AG09319 (cell line): Measurements from ENCODE around the gene UBE2C.

ENCODE experiments used
- DNase-seq: peaks from one replicate; pipeline ENCODE4 v3.0.0-alpha.2; 2010; ENCODE audit warnings: low read depth; ENCODE audit errors: extremely low read depth
- TF ChIP-seq, protein P1 (sequence below): IDR thresholded peaks from 2 replicates; pipeline ENCODE4 v1.5.1; 2011; ENCODE audit warnings: low read depth, mild to moderate bottlenecking, inconsistent platforms, low read length, moderate library complexity

Gene UBE2C

DNA sequence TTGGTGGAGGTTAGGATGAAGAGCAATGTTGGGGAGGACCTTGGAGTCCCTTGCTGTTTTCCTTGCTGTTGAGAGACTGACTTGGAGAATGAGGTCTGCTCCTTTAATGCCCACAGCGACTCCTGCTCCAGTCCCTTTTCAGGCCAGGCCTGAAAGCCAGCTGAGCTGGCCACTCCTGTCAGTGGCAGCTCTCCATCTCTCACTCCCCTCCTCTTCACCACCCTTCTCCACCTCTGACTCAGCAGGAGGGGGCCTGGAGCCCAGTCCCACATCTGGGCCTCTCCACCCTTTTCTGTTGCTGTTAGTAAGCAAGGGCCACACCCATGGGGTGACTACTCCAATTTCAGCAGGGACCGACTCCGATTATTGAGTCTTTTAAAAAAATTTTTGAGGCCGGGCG lies 23.4 kb downstream of the UBE2C start:
- TF ChIP-seq, protein P1, sequence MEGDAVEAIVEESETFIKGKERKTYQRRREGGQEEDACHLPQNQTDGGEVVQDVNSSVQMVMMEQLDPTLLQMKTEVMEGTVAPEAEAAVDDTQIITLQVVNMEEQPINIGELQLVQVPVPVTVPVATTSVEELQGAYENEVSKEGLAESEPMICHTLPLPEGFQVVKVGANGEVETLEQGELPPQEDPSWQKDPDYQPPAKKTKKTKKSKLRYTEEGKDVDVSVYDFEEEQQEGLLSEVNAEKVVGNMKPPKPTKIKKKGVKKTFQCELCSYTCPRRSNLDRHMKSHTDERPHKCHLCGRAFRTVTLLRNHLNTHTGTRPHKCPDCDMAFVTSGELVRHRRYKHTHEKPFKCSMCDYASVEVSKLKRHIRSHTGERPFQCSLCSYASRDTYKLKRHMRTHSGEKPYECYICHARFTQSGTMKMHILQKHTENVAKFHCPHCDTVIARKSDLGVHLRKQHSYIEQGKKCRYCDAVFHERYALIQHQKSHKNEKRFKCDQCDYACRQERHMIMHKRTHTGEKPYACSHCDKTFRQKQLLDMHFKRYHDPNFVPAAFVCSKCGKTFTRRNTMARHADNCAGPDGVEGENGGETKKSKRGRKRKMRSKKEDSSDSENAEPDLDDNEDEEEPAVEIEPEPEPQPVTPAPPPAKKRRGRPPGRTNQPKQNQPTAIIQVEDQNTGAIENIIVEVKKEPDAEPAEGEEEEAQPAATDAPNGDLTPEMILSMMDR, result no peak
- peak; percentile 78 for DNase-seq

DNA sequence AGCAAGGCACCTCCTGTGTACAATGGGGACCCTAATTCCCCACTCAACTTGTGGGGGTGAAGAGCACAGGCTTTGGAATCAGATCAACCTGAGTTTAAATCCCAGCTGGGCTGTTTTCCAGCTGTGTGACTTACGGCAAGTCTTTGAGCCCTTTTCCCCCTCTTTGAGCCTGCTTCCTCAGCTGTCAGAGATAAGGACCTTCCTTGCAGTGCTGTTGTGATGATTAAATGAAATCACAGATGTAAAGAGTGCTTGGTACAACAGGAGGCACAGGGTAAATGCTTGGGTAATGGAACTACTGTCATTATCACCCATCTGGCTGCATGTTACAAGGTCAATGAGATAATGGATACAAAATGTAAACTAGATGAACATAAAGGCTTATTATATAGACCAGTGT lies 24.4 kb downstream of the UBE2C start:
- no peak for DNase-seq
- TF ChIP-seq, protein P1, result no peak

DNA sequence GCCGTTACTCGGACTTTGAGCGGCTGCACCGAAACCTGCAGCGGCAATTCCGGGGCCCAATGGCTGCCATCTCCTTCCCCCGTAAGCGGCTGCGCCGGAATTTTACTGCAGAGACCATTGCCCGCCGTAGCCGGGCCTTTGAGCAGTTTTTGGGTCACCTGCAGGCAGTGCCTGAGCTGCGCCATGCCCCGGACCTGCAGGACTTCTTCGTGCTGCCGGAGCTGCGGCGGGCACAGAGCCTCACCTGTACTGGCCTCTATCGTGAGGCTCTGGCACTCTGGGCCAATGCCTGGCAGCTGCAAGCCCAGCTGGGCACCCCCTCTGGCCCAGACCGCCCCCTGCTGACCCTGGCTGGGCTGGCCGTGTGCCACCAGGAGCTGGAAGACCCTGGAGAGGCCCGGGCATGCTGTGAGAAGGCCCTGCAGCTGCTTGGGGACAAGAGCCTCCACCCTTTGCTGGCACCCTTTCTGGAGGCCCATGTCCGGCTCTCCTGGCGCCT lies 28.3 kb downstream of the UBE2C start:
- TF ChIP-seq, protein P1, result no peak
- DNase-seq, result no peak

DNA sequence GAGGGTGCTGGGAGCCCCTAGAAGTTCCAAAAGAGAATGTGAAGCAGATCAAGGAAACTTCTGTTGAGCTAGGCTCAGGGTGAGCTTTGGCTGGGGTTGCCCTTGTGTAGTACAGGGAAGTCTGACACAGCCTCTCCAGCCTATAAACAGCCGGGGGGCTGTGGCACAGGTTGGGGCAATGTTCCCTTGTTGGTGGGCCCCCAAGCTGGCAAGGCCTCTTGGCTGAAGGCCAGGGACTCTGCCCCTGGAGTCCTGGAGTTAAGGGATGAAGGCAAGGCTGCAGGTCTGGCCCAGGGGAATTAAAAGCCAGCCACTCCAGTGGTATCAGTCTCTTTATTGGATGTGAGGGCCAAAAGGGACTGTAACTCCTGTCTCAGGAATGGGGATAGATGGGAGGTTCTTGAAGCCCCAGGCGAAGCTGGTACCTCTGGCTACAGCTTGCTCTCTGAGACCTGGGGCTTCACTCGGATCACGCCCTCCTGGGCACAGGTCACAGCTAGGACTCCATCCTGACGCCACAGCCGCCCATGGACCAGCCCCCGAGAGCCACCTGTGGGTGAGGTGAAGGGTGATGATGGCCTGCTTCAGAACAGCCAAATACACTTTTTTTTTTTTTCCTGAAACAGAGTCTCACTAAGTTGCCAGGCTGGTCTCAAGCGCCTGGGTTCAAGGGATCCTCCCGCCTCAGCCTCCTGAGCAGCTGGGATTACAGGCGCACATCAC lies 29.1 kb downstream of the UBE2C start:
- no peak for DNase-seq
- TF ChIP-seq, protein P1, result no peak

DNA sequence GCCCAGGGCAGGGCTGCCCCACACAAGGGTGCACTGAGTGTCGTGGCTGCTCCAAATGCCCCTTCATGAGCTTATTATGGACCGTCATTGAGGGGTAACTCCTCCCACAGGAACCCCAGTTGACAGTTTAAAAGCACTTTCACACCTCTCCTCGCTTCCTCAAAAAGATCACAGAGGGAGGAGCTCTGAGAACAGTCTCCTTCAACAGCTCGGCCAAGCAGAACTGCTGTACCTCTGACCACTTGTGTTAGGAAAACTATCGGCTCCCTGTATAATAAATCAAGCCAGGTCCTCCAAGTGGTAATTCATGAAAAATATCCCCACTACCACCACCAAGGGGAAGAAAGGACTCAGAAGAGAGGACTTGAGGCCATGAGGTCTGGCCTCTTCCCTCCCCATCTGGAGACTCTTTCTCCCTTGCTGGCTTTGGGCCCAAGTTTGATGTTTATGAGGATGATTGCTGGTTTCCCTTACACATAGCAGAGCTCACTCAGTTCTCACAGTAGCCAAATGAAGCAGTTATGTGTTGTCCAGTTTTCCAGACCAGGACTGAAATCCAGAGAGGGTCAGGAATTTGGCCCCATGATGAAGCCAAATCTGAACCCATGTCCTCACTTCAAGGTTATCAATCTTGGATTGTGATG lies 29.8 kb downstream of the UBE2C start:
- TF ChIP-seq, protein P1, result no peak
- no peak for DNase-seq

DNA sequence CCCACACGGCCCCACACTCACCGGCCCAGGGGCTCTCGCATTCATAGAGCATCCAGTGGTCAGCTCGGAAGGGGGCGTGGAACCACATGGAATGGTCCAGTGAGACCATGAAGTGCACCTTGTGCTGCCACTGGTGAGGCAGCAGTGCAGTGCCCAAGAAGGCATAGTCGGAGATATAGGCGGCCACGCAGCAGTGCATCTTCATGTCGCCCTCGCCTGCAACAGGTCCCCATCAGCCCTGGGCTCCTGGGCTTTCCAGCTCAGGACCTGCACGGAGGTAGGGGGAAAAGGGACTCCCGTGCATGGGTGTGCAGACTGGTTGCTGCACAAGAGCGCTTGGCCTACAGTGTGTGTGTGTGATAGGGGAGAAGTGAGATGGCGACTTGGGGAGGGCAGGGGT lies 31.1 kb downstream of the UBE2C start:
- no peak for DNase-seq
- TF ChIP-seq, protein P1, result no peak

DNA sequence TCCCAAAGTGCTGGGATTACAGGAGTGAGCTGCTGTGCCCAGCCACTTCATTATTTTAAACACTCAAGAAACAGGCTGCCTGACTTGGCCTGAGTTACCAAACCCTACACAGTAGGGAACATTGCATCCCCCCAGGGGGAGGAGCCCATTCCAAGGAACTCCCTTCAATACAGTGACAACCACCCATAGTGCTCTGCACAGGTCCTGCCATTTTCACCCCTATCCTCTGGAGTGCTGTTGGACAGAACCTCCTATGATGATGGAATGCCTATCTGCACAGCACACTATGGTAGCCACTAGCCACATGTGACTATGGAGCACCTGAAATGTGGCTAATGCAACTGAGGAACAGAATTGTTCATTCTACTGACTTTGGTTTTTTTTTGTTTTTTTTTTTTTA lies 33.0 kb downstream of the UBE2C start:
- DNase-seq, result no peak
- TF ChIP-seq, protein P1, result no peak
